ENCODE results near the gene PLA2G12B. TPM values are rescaled to one million over a fixed set of nuclear protein-coding genes. Genes with fewer than 3 reads are reported as not detected.
"Not testable (repeated sequence)": the region's sequence is repeated elsewhere in the genome, so short reads cannot be mapped to it uniquely, and the experiment has no call there.

The PLA2G12B gene
- polyA plus RNA-seq (ENCODE audit: insufficient read length), result 0.17 TPM

GRCh38 chr10:72954596-72955554, at the start of gene PLA2G12B:
PLA2G12B (minus strand) TSS chr10:72954806; CDS start chr10:72954685, 121 bp downstream.
- DNase-seq, result no peak

GRCh38 chr10:73003822-73004221, 49.2 kb upstream of the PLA2G12B start:
- DNase-seq, result no peak

GRCh38 chr10:73000973-73001372, 46.4 kb upstream of the PLA2G12B start:
- DNase-seq, result no peak

GRCh38 chr10:72997099-72997498, 42.5 kb upstream of the PLA2G12B start:
- DNase-seq, result no peak

GRCh38 chr10:72995459-72995858, 40.9 kb upstream of the PLA2G12B start:
- DNase-seq, result not testable (repeated sequence)

- not testable (repeated sequence) for DNase-seq
Observed at GRCh38 chr10:72989771-72990170, 35.2 kb upstream of the PLA2G12B start.

- not testable (repeated sequence) for DNase-seq
Observed at GRCh38 chr10:72984618-72985017, 30.0 kb upstream of the PLA2G12B start.

GRCh38 chr10:72981882-72982529, 27.4 kb upstream of the PLA2G12B start:
- no peak for DNase-seq

GRCh38 chr10:72981028-72981881, 26.6 kb upstream of the PLA2G12B start:
- no peak for DNase-seq

- DNase-seq, result no peak
Observed at GRCh38 chr10:72980348-72980747, 25.7 kb upstream of the PLA2G12B start.

- no peak for DNase-seq
Observed at GRCh38 chr10:72979709-72980108, 25.1 kb upstream of the PLA2G12B start.

GRCh38 chr10:72976886-72977285, 22.3 kb upstream of the PLA2G12B start:
- no peak for DNase-seq

GRCh38 chr10:72956001-72956400, 1.4 kb upstream of the PLA2G12B start:
- no peak for DNase-seq

- DNase-seq, result no peak
Observed at GRCh38 chr10:72954230-72954595, 393 bp downstream of the PLA2G12B start.

GRCh38 chr10:72953687-72954086, 919 bp downstream of the PLA2G12B start:
- no peak for DNase-seq

GRCh38 chr10:72952642-72953158, 1.9 kb downstream of the PLA2G12B start:
- DNase-seq, result no peak

- DNase-seq, result no peak
Observed at GRCh38 chr10:72952189-72952588, 2.4 kb downstream of the PLA2G12B start.

GRCh38 chr10:72951760-72952159, 2.8 kb downstream of the PLA2G12B start:
- no peak for DNase-seq

- DNase-seq, result no peak
Observed at GRCh38 chr10:72948762-72949161, 5.8 kb downstream of the PLA2G12B start.

GRCh38 chr10:72946963-72947362, 7.6 kb downstream of the PLA2G12B start:
- no peak for DNase-seq

- DNase-seq, result no peak
Observed at GRCh38 chr10:72943498-72944234, 10.9 kb downstream of the PLA2G12B start.

GRCh38 chr10:72935361-72935760, 19.2 kb downstream of the PLA2G12B start:
- DNase-seq, result no peak
